ENCODE results near the gene STK16. TPM values are rescaled to one million over a fixed set of nuclear protein-coding genes. Genes with fewer than 3 reads are reported as not detected.

The STK16 gene
- total and polyA plus RNA-seq, 2 of the 13 experiments (the other 11 are each of a cell fraction or from before 2014, with no cell fraction given), result 28.0 to 50.9 TPM

DNA sequence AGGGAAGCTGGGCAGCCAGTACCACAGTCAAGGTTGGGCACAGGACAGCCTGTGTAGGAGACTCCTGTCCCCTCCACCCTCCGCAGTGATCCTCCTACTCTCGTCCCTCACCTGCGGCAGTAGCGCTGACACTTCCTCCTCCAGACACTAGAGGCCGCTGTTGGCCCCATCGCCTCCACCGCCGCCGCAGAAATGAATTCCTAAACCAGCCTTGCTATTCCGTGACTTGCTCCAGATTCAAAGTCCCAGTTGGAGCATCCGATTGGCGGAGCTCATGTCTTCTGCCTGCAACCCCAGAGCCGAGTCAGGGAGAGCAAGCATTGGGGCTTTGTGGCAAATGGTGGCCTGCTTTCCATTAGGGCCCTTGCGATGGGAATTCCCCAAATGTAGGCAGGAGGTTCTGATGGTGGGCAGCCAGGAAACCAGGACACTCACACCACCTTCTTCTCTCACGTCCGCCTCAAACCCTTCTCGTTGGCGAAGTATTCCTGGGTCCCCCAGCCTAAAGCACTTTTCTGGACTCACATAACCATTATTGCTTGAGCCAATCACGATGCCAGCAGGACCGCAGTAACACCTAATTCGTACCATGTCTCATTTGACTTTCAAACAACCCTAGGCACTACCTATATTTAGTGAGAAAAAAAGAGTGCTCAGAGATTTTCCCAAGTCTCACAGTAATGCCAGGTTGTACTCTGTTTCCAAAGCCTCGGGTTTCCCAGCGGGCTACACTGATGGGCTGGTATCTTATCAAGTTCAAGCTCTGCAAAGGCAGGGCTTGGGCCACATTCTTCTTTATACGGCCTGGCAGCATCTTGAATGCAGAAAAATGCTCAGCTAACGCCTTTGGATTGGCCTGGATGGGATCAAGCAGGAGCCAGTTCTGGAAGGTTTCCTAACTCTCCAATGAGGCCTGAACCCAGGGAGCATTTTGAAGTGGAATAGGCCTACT, 32.7 kb downstream of the STK16 start (continued):
- TF ChIP-seq KMT2A (CRISPR knock-in tag; IDR thresholded peaks at IDR 0.05), result peak; percentile 57; the same call in 1 of the 2 replicates
- peak; percentile 57; the same call in 1 of the 2 replicates for TF ChIP-seq HOXA5 (CRISPR knock-in tag; IDR thresholded peaks at IDR 0.05)
- no peak for TF ChIP-seq NBN (conservative IDR thresholded peaks at IDR 0.05)
- TF ChIP-seq, protein P1, sequence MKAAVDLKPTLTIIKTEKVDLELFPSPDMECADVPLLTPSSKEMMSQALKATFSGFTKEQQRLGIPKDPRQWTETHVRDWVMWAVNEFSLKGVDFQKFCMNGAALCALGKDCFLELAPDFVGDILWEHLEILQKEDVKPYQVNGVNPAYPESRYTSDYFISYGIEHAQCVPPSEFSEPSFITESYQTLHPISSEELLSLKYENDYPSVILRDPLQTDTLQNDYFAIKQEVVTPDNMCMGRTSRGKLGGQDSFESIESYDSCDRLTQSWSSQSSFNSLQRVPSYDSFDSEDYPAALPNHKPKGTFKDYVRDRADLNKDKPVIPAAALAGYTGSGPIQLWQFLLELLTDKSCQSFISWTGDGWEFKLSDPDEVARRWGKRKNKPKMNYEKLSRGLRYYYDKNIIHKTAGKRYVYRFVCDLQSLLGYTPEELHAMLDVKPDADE (CRISPR knock-in tag; IDR thresholded peaks at IDR 0.05), result no peak
- TF ChIP-seq HMG20A (CRISPR knock-in tag; IDR thresholded peaks at IDR 0.05; ENCODE audit: borderline replicate concordance), result no peak
- peak; percentile 74; the same call in 1 of the 2 replicates for TF ChIP-seq ZNF441 (CRISPR knock-in tag; IDR thresholded peaks at IDR 0.05; ENCODE audit: borderline replicate concordance)
- TF ChIP-seq, protein P2, sequence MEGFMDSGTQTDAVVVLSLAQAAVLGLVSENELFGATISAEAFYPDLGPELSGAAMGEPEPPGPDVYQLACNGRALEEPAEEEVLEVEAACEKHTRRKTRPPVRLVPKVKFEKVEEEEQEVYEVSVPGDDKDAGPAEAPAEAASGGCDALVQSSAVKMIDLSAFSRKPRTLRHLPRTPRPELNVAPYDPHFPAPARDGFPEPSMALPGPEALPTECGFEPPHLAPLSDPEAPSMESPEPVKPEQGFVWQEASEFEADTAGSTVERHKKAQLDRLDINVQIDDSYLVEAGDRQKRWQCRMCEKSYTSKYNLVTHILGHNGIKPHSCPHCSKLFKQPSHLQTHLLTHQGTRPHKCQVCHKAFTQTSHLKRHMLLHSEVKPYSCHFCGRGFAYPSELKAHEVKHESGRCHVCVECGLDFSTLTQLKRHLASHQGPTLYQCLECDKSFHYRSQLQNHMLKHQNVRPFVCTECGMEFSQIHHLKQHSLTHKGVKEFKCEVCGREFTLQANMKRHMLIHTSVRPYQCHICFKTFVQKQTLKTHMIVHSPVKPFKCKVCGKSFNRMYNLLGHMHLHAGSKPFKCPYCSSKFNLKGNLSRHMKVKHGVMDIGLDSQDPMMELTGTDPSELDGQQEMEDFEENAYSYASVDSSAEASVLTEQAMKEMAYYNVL (CRISPR knock-in tag; IDR thresholded peaks at IDR 0.05; ENCODE audit: borderline replicate concordance), result peak; percentile 38; the same call in 1 of the 2 replicates
- TF ChIP-seq, protein P3, sequence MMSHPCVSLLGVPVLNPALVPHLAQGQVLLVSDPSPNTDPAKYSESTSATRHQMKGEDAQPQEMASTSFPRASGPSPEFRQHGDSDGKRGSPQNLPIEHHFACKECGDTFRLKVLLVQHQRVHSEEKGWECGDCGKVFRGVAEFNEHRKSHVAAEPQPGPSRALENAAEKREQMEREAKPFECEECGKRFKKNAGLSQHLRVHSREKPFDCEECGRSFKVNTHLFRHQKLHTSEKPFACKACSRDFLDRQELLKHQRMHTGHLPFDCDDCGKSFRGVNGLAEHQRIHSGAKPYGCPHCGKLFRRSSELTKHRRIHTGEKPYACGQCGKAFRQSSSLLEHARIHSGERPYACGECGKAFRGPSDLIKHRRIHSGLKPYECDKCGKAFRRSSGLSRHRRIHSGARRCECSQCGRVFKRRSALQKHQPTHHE (CRISPR knock-in tag; IDR thresholded peaks at IDR 0.05; ENCODE audit: borderline replicate concordance), result 0 out of 2 replicates have a peak, but pooled peaks have one; percentile 53
- TF ChIP-seq ZNF841 (CRISPR knock-in tag; IDR thresholded peaks at IDR 0.05; ENCODE audit: borderline replicate concordance), result no peak
- TF ChIP-seq SSRP1 (CRISPR knock-in tag; IDR thresholded peaks at IDR 0.05), result no peak
- no peak for TF ChIP-seq HMGA1 (CRISPR knock-in tag; conservative IDR thresholded peaks at IDR 0.05)
- no peak for TF ChIP-seq CREB1 (IDR thresholded peaks at IDR 0.05)
- TF ChIP-seq CREB1 (CRISPR knock-in tag; IDR thresholded peaks at IDR 0.05), result 0 out of 2 replicates have a peak, but pooled peaks have one; percentile 6
- no peak for TF ChIP-seq SPEN (CRISPR knock-in tag; IDR thresholded peaks at IDR 0.05; ENCODE audit: low read depth)
- no peak for TF ChIP-seq ZNF329 (CRISPR knock-in tag; IDR thresholded peaks at IDR 0.05; ENCODE audit: low read depth)
- TF ChIP-seq, protein P4, sequence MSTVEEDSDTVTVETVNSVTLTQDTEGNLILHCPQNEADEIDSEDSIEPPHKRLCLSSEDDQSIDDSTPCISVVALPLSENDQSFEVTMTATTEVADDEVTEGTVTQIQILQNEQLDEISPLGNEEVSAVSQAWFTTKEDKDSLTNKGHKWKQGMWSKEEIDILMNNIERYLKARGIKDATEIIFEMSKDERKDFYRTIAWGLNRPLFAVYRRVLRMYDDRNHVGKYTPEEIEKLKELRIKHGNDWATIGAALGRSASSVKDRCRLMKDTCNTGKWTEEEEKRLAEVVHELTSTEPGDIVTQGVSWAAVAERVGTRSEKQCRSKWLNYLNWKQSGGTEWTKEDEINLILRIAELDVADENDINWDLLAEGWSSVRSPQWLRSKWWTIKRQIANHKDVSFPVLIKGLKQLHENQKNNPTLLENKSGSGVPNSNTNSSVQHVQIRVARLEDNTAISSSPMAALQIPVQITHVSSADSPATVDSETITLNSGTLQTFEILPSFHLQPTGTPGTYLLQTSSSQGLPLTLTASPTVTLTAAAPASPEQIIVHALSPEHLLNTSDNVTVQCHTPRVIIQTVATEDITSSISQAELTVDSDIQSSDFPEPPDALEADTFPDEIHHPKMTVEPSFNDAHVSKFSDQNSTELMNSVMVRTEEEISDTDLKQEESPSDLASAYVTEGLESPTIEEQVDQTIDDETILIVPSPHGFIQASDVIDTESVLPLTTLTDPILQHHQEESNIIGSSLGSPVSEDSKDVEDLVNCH (CRISPR knock-in tag; IDR thresholded peaks at IDR 0.05), result peak; percentile 84; the same call in 1 of the 2 replicates
- no peak; the same call in 1 of the 2 replicates for TF ChIP-seq TMF1 (CRISPR knock-in tag; IDR thresholded peaks at IDR 0.05; ENCODE audit: low read depth)
- TF ChIP-seq HNRNPLL (IDR thresholded peaks at IDR 0.05; ENCODE audit: low read depth, low read length, poor library complexity, severe bottlenecking), result peak; percentile 96
- no peak; the same call in 1 of the 2 replicates for TF ChIP-seq TBX2 (CRISPR knock-in tag; IDR thresholded peaks at IDR 0.05; ENCODE audit: borderline replicate concordance)
- no peak for TF ChIP-seq RARG (CRISPR knock-in tag; IDR thresholded peaks at IDR 0.05; ENCODE audit: low read depth)
- TF ChIP-seq ZNF121 (CRISPR knock-in tag; IDR thresholded peaks at IDR 0.05), result no peak
- TF ChIP-seq FOXA3 (CRISPR knock-in tag; IDR thresholded peaks at IDR 0.05), result peak; percentile 40; the same call in 1 of the 2 replicates
